Stomach (tissue), 4 donors: ENCODE measurements around the gene PAX5.

ENCODE experiments used
- EP300 ChIP-seq: sonication (generic); formaldehyde crosslinking; IDR thresholded peaks from one replicate; pipeline ENCODE4 v1.6.1; 2017; ENCODE audit warnings: antibody characterized with exemption
- POLR2A ChIP-seq, 4 donors: fragments of 450-650 bp; IDR thresholded peaks; one replicate each; pipeline ENCODE4 v1.6.1; 2016; ENCODE audit warnings: antibody characterized with exemption in 4 of 4, control low read depth in 2 of 4, mild to moderate bottlenecking in 1 of 4, moderate library complexity in 1 of 4
- POLR2AphosphoS5 ChIP-seq, 3 donors: sonication (generic); formaldehyde crosslinking; IDR thresholded peaks; one replicate each; pipeline ENCODE4 v1.6.1; 2016; ENCODE audit warnings: antibody characterized with exemption in 3 of 3
- TF ChIP-seq, protein P1 (sequence below), 7 experiments: fragments of 450-650 bp in 4 of 7; fragments of 200-600 bp in 3 of 7; sonication (generic) in 3 of 7; IDR thresholded peaks; one replicate each; pipeline ENCODE4 v1.5.1; 2016 to 2019; ENCODE audit warnings: antibody characterized with exemption in 7 of 7, control low read depth in 2 of 7, mild to moderate bottlenecking in 1 of 7

GRCh38 chr9:36836486-36836885 lies 197.6 kb downstream of the PAX5 start:
- TF ChIP-seq EP300 (no peak), POLR2AphosphoS5 (IDR thresholded peaks at IDR 0.05) (no peak), POLR2A (IDR thresholded peaks at IDR 0.05) (no peak)
- TF ChIP-seq, protein P1, sequence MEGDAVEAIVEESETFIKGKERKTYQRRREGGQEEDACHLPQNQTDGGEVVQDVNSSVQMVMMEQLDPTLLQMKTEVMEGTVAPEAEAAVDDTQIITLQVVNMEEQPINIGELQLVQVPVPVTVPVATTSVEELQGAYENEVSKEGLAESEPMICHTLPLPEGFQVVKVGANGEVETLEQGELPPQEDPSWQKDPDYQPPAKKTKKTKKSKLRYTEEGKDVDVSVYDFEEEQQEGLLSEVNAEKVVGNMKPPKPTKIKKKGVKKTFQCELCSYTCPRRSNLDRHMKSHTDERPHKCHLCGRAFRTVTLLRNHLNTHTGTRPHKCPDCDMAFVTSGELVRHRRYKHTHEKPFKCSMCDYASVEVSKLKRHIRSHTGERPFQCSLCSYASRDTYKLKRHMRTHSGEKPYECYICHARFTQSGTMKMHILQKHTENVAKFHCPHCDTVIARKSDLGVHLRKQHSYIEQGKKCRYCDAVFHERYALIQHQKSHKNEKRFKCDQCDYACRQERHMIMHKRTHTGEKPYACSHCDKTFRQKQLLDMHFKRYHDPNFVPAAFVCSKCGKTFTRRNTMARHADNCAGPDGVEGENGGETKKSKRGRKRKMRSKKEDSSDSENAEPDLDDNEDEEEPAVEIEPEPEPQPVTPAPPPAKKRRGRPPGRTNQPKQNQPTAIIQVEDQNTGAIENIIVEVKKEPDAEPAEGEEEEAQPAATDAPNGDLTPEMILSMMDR (IDR thresholded peaks at IDR 0.05), result no peak
